ENCODE data around the gene PLCZ1. TPM values are rescaled to one million over a fixed set of nuclear protein-coding genes. Genes with fewer than 3 reads are reported as not detected.

The PLCZ1 gene
- total RNA-seq, 2 experiments from 2014 or later, result not detected

GRCh38 chr12:18689771-18690170, 48.0 kb downstream of the PLCZ1 start:
- no peaks in the 10 kb centered on the region for H3K36me3 Mint-ChIP-seq
- H3K4me3 Mint-ChIP-seq, result no peak overlapping the region
- no peaks in the 10 kb centered on the region for H3K4me1 Mint-ChIP-seq
- POLR2A ChIA-PET, result no interaction called here
- no peak for DNase-seq
- no peak overlapping the region for H3K27ac Mint-ChIP-seq
- H3K27me3 Mint-ChIP-seq, result no peaks in the 10 kb centered on the region
- ATAC-seq (ENCODE audit: low read depth), result no peak
- peaks cover 3% of the 10 kb centered on the region for H3K9me3 Mint-ChIP-seq

- Mint-ChIP-seq H3K4me1 (no peaks in the 10 kb centered on the region), H3K4me3 (no peak overlapping the region), H3K9me3 (peaks cover 1% of the 10 kb centered on the region), H3K27me3 (no peaks in the 10 kb centered on the region), H3K36me3 (no peaks in the 10 kb centered on the region), H3K27ac (no peak overlapping the region)
- ATAC-seq (ENCODE audit: low read depth) (no peak), DNase-seq (no peak)
- POLR2A ChIA-PET, result no interaction called here
These were observed 53.4 kb downstream of the PLCZ1 start for GRCh38 chr12:18684430-18684829.

- Mint-ChIP-seq H3K4me1 (no peaks in the 10 kb centered on the region), H3K9me3 (peaks cover 1% of the 10 kb centered on the region), H3K27me3 (no peaks in the 10 kb centered on the region), H3K27ac (no peak overlapping the region), H3K4me3 (no peak overlapping the region), H3K36me3 (no peaks in the 10 kb centered on the region)
- POLR2A ChIA-PET, result no interaction called here
- ATAC-seq (ENCODE audit: low read depth) (no peak), DNase-seq (no peak)
These were observed 54.3 kb downstream of the PLCZ1 start for GRCh38 chr12:18683327-18684013.

- ATAC-seq (ENCODE audit: low read depth) (no peak), DNase-seq (no peak)
- Mint-ChIP-seq H3K4me3 (no peak overlapping the region), H3K36me3 (no peaks in the 10 kb centered on the region), H3K27me3 (no peaks in the 10 kb centered on the region), H3K27ac (no peak overlapping the region), H3K4me1 (no peaks in the 10 kb centered on the region), H3K9me3 (peaks cover 1% of the 10 kb centered on the region)
- POLR2A ChIA-PET, result no interaction called here
These were observed 56.0 kb downstream of the PLCZ1 start for GRCh38 chr12:18681818-18682217.

- POLR2A ChIA-PET, result no interaction called here
- no peaks in the 10 kb centered on the region for H3K4me1 Mint-ChIP-seq
- H3K27ac Mint-ChIP-seq, result no peak overlapping the region
- no peaks in the 10 kb centered on the region for H3K27me3 Mint-ChIP-seq
- H3K4me3 Mint-ChIP-seq, result no peak overlapping the region
- no peaks in the 10 kb centered on the region for H3K36me3 Mint-ChIP-seq
- ATAC-seq (ENCODE audit: low read depth) (no peak), DNase-seq (no peak)
- no peaks in the 10 kb centered on the region for H3K9me3 Mint-ChIP-seq
These were observed 60.7 kb downstream of the PLCZ1 start for GRCh38 chr12:18676996-18677588.

GRCh38 chr12:18676141-18676540, 61.7 kb downstream of the PLCZ1 start:
- H3K4me3 Mint-ChIP-seq, result no peak overlapping the region
- no peak overlapping the region for H3K27ac Mint-ChIP-seq
- DNase-seq, result no peak
- POLR2A ChIA-PET, result no interaction called here
- no peaks in the 10 kb centered on the region for H3K36me3 Mint-ChIP-seq
- no peaks in the 10 kb centered on the region for H3K9me3 Mint-ChIP-seq
- H3K27me3 Mint-ChIP-seq, result no peaks in the 10 kb centered on the region
- ATAC-seq (ENCODE audit: low read depth), result no peak
- no peaks in the 10 kb centered on the region for H3K4me1 Mint-ChIP-seq

GRCh38 chr12:18658829-18659228, 79.0 kb downstream of the PLCZ1 start:
- H3K4me1 Mint-ChIP-seq, result no peaks in the 10 kb centered on the region
- DNase-seq, result no peak
- no peaks in the 10 kb centered on the region for H3K36me3 Mint-ChIP-seq
- no peak overlapping the region for H3K4me3 Mint-ChIP-seq
- peaks cover 5% of the 10 kb centered on the region for H3K9me3 Mint-ChIP-seq
- H3K27me3 Mint-ChIP-seq, result no peaks in the 10 kb centered on the region
- POLR2A ChIA-PET, result no interaction called here
- no peak for ATAC-seq (ENCODE audit: low read depth)
- no peak overlapping the region for H3K27ac Mint-ChIP-seq

- no peak for ATAC-seq (ENCODE audit: low read depth)
- H3K36me3 Mint-ChIP-seq, result no peaks in the 10 kb centered on the region
- no peak overlapping the region for H3K4me3 Mint-ChIP-seq
- peaks cover 4% of the 10 kb centered on the region for H3K9me3 Mint-ChIP-seq
- no peaks in the 10 kb centered on the region for H3K27me3 Mint-ChIP-seq
- DNase-seq, result no peak
- POLR2A ChIA-PET, result no interaction called here
- H3K4me1 Mint-ChIP-seq, result no peaks in the 10 kb centered on the region
- no peak overlapping the region for H3K27ac Mint-ChIP-seq
These were observed 79.6 kb downstream of the PLCZ1 start for GRCh38 chr12:18658179-18658578.

- Mint-ChIP-seq H3K36me3 (no peaks in the 10 kb centered on the region), H3K4me3 (no peak overlapping the region), H3K27me3 (no peaks in the 10 kb centered on the region), H3K9me3 (peaks cover 3% of the 10 kb centered on the region), H3K4me1 (no peaks in the 10 kb centered on the region), H3K27ac (no peak overlapping the region)
- POLR2A ChIA-PET, result no interaction called here
- DNase-seq, result no peak
- no peak for ATAC-seq (ENCODE audit: low read depth)
These were observed 82.5 kb downstream of the PLCZ1 start for GRCh38 chr12:18655351-18655750.

- ATAC-seq (ENCODE audit: low read depth) (no peak), DNase-seq (no peak)
- no peak overlapping the region for H3K27ac Mint-ChIP-seq
- H3K9me3 Mint-ChIP-seq, result peaks cover 3% of the 10 kb centered on the region
- H3K4me1 Mint-ChIP-seq, result no peaks in the 10 kb centered on the region
- no peaks in the 10 kb centered on the region for H3K27me3 Mint-ChIP-seq
- POLR2A ChIA-PET, result no interaction called here
- H3K4me3 Mint-ChIP-seq, result no peak overlapping the region
- H3K36me3 Mint-ChIP-seq, result no peaks in the 10 kb centered on the region
These were observed 84.3 kb downstream of the PLCZ1 start for GRCh38 chr12:18653465-18653864.

- peaks cover 3% of the 10 kb centered on the region for H3K9me3 Mint-ChIP-seq
- ATAC-seq (ENCODE audit: low read depth) (no peak), DNase-seq (no peak)
- no peaks in the 10 kb centered on the region for H3K4me1 Mint-ChIP-seq
- POLR2A ChIA-PET, result no interaction called here
- no peak overlapping the region for H3K4me3 Mint-ChIP-seq
- no peaks in the 10 kb centered on the region for H3K27me3 Mint-ChIP-seq
- no peaks in the 10 kb centered on the region for H3K36me3 Mint-ChIP-seq
- H3K27ac Mint-ChIP-seq, result no peak overlapping the region
These were observed 85.2 kb downstream of the PLCZ1 start for GRCh38 chr12:18652596-18652995.

- DNase-seq (no peak), ATAC-seq (ENCODE audit: low read depth) (no peak)
- Mint-ChIP-seq H3K27me3 (no peaks in the 10 kb centered on the region), H3K9me3 (peaks cover 1% of the 10 kb centered on the region), H3K4me1 (no peaks in the 10 kb centered on the region), H3K27ac (no peak overlapping the region), H3K4me3 (no peak overlapping the region), H3K36me3 (no peaks in the 10 kb centered on the region)
- POLR2A ChIA-PET, result no interaction called here
These were observed 86.3 kb downstream of the PLCZ1 start for GRCh38 chr12:18651525-18651924.

- DNase-seq (no peak), ATAC-seq (ENCODE audit: low read depth) (no peak)
- H3K9me3 Mint-ChIP-seq, result peaks cover 1% of the 10 kb centered on the region
- H3K4me3 Mint-ChIP-seq, result no peak overlapping the region
- H3K36me3 Mint-ChIP-seq, result no peaks in the 10 kb centered on the region
- H3K27me3 Mint-ChIP-seq, result no peaks in the 10 kb centered on the region
- POLR2A ChIA-PET, result no interaction called here
- H3K4me1 Mint-ChIP-seq, result no peaks in the 10 kb centered on the region
- no peak overlapping the region for H3K27ac Mint-ChIP-seq
These were observed 91.4 kb downstream of the PLCZ1 start for GRCh38 chr12:18646286-18646890.

GRCh38 chr12:18644564-18644963, 93.2 kb downstream of the PLCZ1 start:
- Mint-ChIP-seq H3K4me3 (no peak overlapping the region), H3K4me1 (no peaks in the 10 kb centered on the region), H3K36me3 (no peaks in the 10 kb centered on the region), H3K27me3 (no peaks in the 10 kb centered on the region), H3K9me3 (no peaks in the 10 kb centered on the region), H3K27ac (no peak overlapping the region)
- ATAC-seq (ENCODE audit: low read depth), result no peak
- POLR2A ChIA-PET, result no interaction called here
- DNase-seq, result no peak

Data from activated naive CD8-positive, alpha-beta T cell treated with anti-CD3 and anti-CD28 coated beads, Interleukin-2, amount 10 ng/mL, durations not matched to agents 7 days and 5 days (primary cell).